GM12878 (cell line): Measurements from ENCODE around the gene MAPKAP1. TPM values are rescaled to one million over a fixed set of nuclear protein-coding genes. Genes with fewer than 3 reads are reported as not detected.

Experiments
- ATAC-seq: fragments of 200-7000 bp; cut with Tn5 transposase; 3 replicates; pipeline ENCODE4 v1.9.1; 2020; ENCODE audit warnings: mild to moderate bottlenecking, moderate library complexity
- BruUV-seq: library from RNA; stranded (reverse); fragments of 400-500 nt; replicated peaks from 2 replicates; lab custom pipeline; 2021; lab: Mats Ljungman, UMichigan
- CTCF ChIA-PET: fragments of 300-600 bp; sonication (Branson Sonifier 250); formaldehyde crosslinking; extraction: SDS; loops from one replicate; lab custom pipeline; 2021; ENCODE audit warnings: inconsistent platforms; lab: Yijun Ruan, JAX
- POLR2A ChIA-PET: fragments of 350-600 bp; formaldehyde crosslinking; extraction: SDS; loops from one replicate; lab custom pipeline; 2021; ENCODE audit warnings: inconsistent platforms; lab: Charles Lee
- RAD21 ChIA-PET: fragments of 300-600 bp; sonication (Branson Sonifier 250); formaldehyde crosslinking; loops from one replicate; lab custom pipeline; 2023; ENCODE audit warnings: antibody characterized with exemption; ENCODE audit not compliant: unreplicated experiment; lab: Charles Lee
- SMC1A ChIA-PET: fragments of 300-600 bp; sonication (Branson Sonifier 250); formaldehyde crosslinking; loops from one replicate; lab custom pipeline; 2023; ENCODE audit not compliant: unreplicated experiment, uncharacterized antibody; lab: Charles Lee
- DNase-seq: peaks from one replicate; pipeline ENCODE4 v3.0.0-alpha.2; 2011; ENCODE audit warnings: low read depth, low spot score
- FAIRE-seq: peaks from 3 replicates; lab custom pipeline; 2011; peaks lifted over from hg19 to GRCh38; lab: Jason Lieb, UNC
- H2AFZ ChIP-seq: 2 replicates; pipeline ENCODE4 v1.6.0; 2011; ENCODE audit warnings: low read depth, low read length, control low read depth; ENCODE audit not compliant: control insufficient read depth
- H3K27ac ChIP-seq: 2 replicates; pipeline ENCODE4 v1.5.1; 2011; ENCODE audit warnings: control low read depth; ENCODE audit not compliant: control insufficient read depth, insufficient read depth
- H3K27me3 ChIP-seq, 2 experiments: replicated peaks in 1 of 2; 2 replicates each; pipeline versions ENCODE4 v1.6.0 to v1.6.1; 2011; ENCODE audit warnings: low read length in 1 of 2; ENCODE audit not compliant: control insufficient read depth in 2 of 2, insufficient read depth in 2 of 2
- H3K36me3 ChIP-seq, 2 experiments: 2 replicates each; pipeline ENCODE4 v1.5.1; 2011; ENCODE audit warnings: low read length in 1 of 2; ENCODE audit not compliant: control insufficient read depth in 2 of 2, insufficient read depth in 2 of 2
- H3K4me1 ChIP-seq: 2 replicates; pipeline ENCODE4 v1.6.1; 2011; ENCODE audit warnings: mild to moderate bottlenecking, low read length, moderate library complexity, mixed read lengths; ENCODE audit not compliant: control insufficient read depth, insufficient read depth
- H3K4me2 ChIP-seq: 2 replicates; pipeline ENCODE4 v1.6.0; 2011; ENCODE audit warnings: control low read depth; ENCODE audit not compliant: control insufficient read depth, insufficient read depth
- H3K4me3 ChIP-seq: fragments of 200-600 bp; sonication (generic); 2 replicates; pipeline ENCODE4 v1.5.1; 2016
- H3K79me2 ChIP-seq: 2 replicates; pipeline ENCODE4 v1.6.0; 2011; ENCODE audit warnings: low read length; ENCODE audit not compliant: control insufficient read depth, insufficient read depth
- H3K9ac ChIP-seq: 2 replicates; pipeline ENCODE4 v1.8.0; 2011; ENCODE audit warnings: low read length, control low read depth, mixed read lengths; ENCODE audit not compliant: control insufficient read depth, insufficient read depth
- H3K9me3 ChIP-seq: replicated peaks from 3 replicates; pipeline ENCODE4 v1.5.1; 2011; ENCODE audit warnings: mild to moderate bottlenecking, low read length; ENCODE audit not compliant: control insufficient read depth, insufficient read depth
- H4K20me1 ChIP-seq: 2 replicates; pipeline ENCODE4 v1.6.0; 2011; ENCODE audit not compliant: control insufficient read depth, insufficient read depth
- CBX3 ChIP-seq: fragments of 200-600 bp; sonication (generic); IDR thresholded peaks from 2 replicates; pipeline ENCODE4 v1.6.1; 2016; ENCODE audit warnings: low read depth, borderline replicate concordance
- HDAC6 ChIP-seq: fragments of 200-600 bp; sonication (generic); IDR thresholded peaks from one replicate; pipeline ENCODE4 v1.8.0; 2017; ENCODE audit warnings: antibody characterized with exemption; ENCODE audit not compliant: unreplicated experiment
- IRF4 ChIP-seq: IDR thresholded peaks from 2 replicates; pipeline ENCODE4 v1.6.1; 2011; ENCODE audit warnings: low read depth, low read length
- JUNB ChIP-seq: IDR thresholded peaks from 2 replicates; pipeline ENCODE4 v1.6.1; 2016; ENCODE audit warnings: antibody characterized with exemption, mild to moderate bottlenecking
- MLLT1 ChIP-seq: fragments of 450-650 bp; IDR thresholded peaks from 2 replicates; pipeline ENCODE4 v1.6.1; 2016; ENCODE audit warnings: mild to moderate bottlenecking
- NBN ChIP-seq: fragments of 450-650 bp; IDR thresholded peaks from 2 replicates; pipeline ENCODE4 v1.6.1; 2016
- NFXL1 ChIP-seq: fragments of 450-650 bp; IDR thresholded peaks from 2 replicates; pipeline ENCODE4 v1.6.1; 2017; ENCODE audit warnings: antibody characterized with exemption, mild to moderate bottlenecking, borderline replicate concordance
- PAX5 ChIP-seq: IDR thresholded peaks from 2 replicates; pipeline ENCODE4 v1.6.1; 2011; ENCODE audit warnings: low read depth, low read length, borderline replicate concordance
- RELB ChIP-seq: fragments of 450-650 bp; IDR thresholded peaks from 2 replicates; pipeline ENCODE4 v1.6.1; 2017; ENCODE audit warnings: low read depth, mild to moderate bottlenecking, moderate library complexity
- SIN3A ChIP-seq: IDR thresholded peaks from 2 replicates; pipeline ENCODE4 v1.6.1; 2012; ENCODE audit warnings: low read depth, low read length, improper control_type of control experiment
- SMC3 ChIP-seq: IDR thresholded peaks from 2 replicates; pipeline ENCODE4 v1.6.1; 2011; ENCODE audit warnings: low read length, improper control_type of control experiment, borderline replicate concordance
- STAT1 ChIP-seq: fragments of 450-650 bp; conservative IDR thresholded peaks from 2 replicates; pipeline ENCODE4 v1.6.1; 2014; ENCODE audit warnings: antibody characterized with exemption, mild to moderate bottlenecking
- SUPT20H ChIP-seq: IDR thresholded peaks from 2 replicates; pipeline ENCODE4 v1.6.1; 2011; ENCODE audit warnings: low read depth, mild to moderate bottlenecking, low read length, moderate library complexity, borderline replicate concordance; ENCODE audit not compliant: control insufficient read depth
- YY1 ChIP-seq: IDR thresholded peaks from 2 replicates; pipeline ENCODE4 v1.6.1; 2011; ENCODE audit warnings: low read depth, mild to moderate bottlenecking, low read length
- WGBS: methylation state at CpG from one replicate; pipeline ENCODE4 v1.1.6; 2016; ENCODE audit warnings: low lambda C conversion rate; ENCODE audit not compliant: insufficient replicate concordance, insufficient coverage; ENCODE audit errors: missing lambda C conversion rate; 5-methylcytosine and 5-hydroxymethylcytosine counted together
- in situ Hi-C: fragments of 300-500 bp; cut with MboI; formaldehyde crosslinking; loops from 9 replicates; pipeline ENCODE4 v1.14.3; 2018; ENCODE audit warnings: mixed read lengths
- intact Hi-C: fragments of 100-400 bp; cut with micrococcal nuclease; formaldehyde crosslinking; loops from one replicate; pipeline ENCODE4 v1.14.2; 2022; ENCODE audit not compliant: unreplicated experiment
- polyA plus RNA-seq, 11 experiments: library from polyadenylated mRNA; depleted of rRNA in 4 of 11; unstranded in 6 of 11; stranded (reverse) in 5 of 11; fragments of >200 nt; fragmentation: Nextera tagmentation in 4 of 11; fragmentation: Illumina TruSeq in 1 of 11; extraction: Ambion mirVana in 4 of 11; extraction: Trizol in 1 of 11; gene quantifications; 1 replicate in 1 of 11; 2 replicates in 10 of 11; pipeline versions ENCODE4 v1.2.1 to v1.2.3, GENCODE V29; 2011 to 2016; ENCODE audit warnings: inconsistent platforms in 2 of 11, missing spikeins in 2 of 11, low read depth in 1 of 11
- total RNA-seq, 4 experiments: library from RNA; depleted of rRNA in 3 of 4; stranded (reverse); fragments of >200 nt in 3 of 4; fragmentation: Illumina TruSeq in 1 of 4; extraction: Trizol in 1 of 4; gene quantifications; 2 replicates each; pipeline versions ENCODE4 v1.2.1 to v1.2.3, GENCODE V29; 2013 to 2021
- TF ChIP-seq, protein P1 (sequence below), 3 experiments: IDR thresholded peaks in 2 of 3; conservative IDR thresholded peaks in 1 of 3; 2 replicates each; pipeline ENCODE4 v1.5.1; 2011; ENCODE audit warnings: low read depth in 3 of 3, low read length in 3 of 3, mild to moderate bottlenecking in 3 of 3, control low read depth in 2 of 3, moderate library complexity in 2 of 3, inconsistent platforms in 1 of 3, mixed read lengths in 1 of 3; ENCODE audit not compliant: control insufficient read depth in 2 of 3, insufficient read depth in 1 of 3; ENCODE audit errors: extremely low read depth in 1 of 3
- TF ChIP-seq, protein P2 (sequence below): fragments of 450-650 bp; IDR thresholded peaks from 2 replicates; pipeline ENCODE4 v1.6.1; 2016; ENCODE audit warnings: mild to moderate bottlenecking
- TF ChIP-seq, protein P3 (sequence below): IDR thresholded peaks from 2 replicates; pipeline ENCODE4 v1.6.1; 2012; ENCODE audit warnings: low read length, inconsistent platforms

Gene MAPKAP1
- total and polyA plus RNA-seq, 10 of the 15 experiments (the other 5 are each of a cell fraction or from before 2014, with no cell fraction given), result 5.1 to 188 (median 105) TPM

DNA sequence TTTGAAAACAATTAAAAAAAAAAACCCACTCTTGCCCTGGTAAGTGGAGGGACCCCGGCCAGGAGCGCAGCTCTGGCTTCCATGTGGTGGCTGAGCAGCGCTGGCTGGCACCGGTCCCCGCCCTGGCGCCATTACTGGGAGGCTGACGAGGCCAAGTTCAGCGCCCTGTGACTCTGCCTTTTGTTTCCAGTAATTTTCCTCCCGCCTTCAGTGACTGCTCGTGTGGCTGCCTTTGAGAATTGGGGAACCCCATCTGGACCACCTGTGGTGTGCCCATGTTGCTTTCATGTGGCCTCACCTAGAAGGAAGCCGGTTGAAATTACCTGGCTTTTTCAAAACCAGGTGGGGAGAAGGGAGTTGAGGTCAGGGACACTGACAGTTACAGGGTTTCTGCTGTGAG, 309.3 kb downstream of the MAPKAP1 start:
- RAD21 ChIA-PET, result no interaction called here
- no peak overlapping the region for H3K9ac ChIP-seq
- no peaks in the 10 kb centered on the region for H3K9me3 ChIP-seq
- no peak for ATAC-seq
- SMC1A ChIA-PET, result no interaction called here
- no peak overlapping the region for H3K27ac ChIP-seq
- no peaks in the 10 kb centered on the region for H3K27me3 ChIP-seq
- no peaks in the 10 kb centered on the region for H4K20me1 ChIP-seq
- intact Hi-C loops (no loop called here), in situ Hi-C loops (no loop called here)
- no peaks in the 10 kb centered on the region for H3K36me3 ChIP-seq
- no peak for DNase-seq
- no peak overlapping the region for H2AFZ ChIP-seq
- no peaks in the 10 kb centered on the region for H3K4me1 ChIP-seq
- BruUV-seq, result no TSS peak
- POLR2A ChIA-PET, result interaction anchor here (0.5 kb wide), 1 partner anchor 143 kb away, joined by 3 read pairs; no protein-coding TSS in a partner anchor
- H3K4me3 ChIP-seq, result no peak overlapping the region
- H3K4me2 ChIP-seq, result no peak overlapping the region
- 60% methylated on average over 11 of the region's 11 CpGs for WGBS
- CTCF ChIA-PET, result no interaction called here
- TF ChIP-seq CBX3 (no peak), HDAC6 (no peak), SUPT20H (no peak), PAX5 (no peak), JUNB (no peak), SIN3A (no peak), YY1 (no peak), MLLT1 (no peak), SMC3 (no peak), RELB (no peak), IRF4 (no peak), STAT1 (no peak), NBN (no peak), NFXL1 (no peak)
- TF ChIP-seq, protein P1, sequence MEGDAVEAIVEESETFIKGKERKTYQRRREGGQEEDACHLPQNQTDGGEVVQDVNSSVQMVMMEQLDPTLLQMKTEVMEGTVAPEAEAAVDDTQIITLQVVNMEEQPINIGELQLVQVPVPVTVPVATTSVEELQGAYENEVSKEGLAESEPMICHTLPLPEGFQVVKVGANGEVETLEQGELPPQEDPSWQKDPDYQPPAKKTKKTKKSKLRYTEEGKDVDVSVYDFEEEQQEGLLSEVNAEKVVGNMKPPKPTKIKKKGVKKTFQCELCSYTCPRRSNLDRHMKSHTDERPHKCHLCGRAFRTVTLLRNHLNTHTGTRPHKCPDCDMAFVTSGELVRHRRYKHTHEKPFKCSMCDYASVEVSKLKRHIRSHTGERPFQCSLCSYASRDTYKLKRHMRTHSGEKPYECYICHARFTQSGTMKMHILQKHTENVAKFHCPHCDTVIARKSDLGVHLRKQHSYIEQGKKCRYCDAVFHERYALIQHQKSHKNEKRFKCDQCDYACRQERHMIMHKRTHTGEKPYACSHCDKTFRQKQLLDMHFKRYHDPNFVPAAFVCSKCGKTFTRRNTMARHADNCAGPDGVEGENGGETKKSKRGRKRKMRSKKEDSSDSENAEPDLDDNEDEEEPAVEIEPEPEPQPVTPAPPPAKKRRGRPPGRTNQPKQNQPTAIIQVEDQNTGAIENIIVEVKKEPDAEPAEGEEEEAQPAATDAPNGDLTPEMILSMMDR (IDR thresholded peaks at IDR 0.05 in 2 of 3, conservative IDR thresholded peaks at IDR 0.05 in 1 of 3; ENCODE audit: control insufficient read depth in 2 of 3, extremely low read depth in 1 of 3, insufficient read depth in 1 of 3, low read depth in 3 of 3, low read length in 3 of 3), result no peak
- TF ChIP-seq, protein P2, sequence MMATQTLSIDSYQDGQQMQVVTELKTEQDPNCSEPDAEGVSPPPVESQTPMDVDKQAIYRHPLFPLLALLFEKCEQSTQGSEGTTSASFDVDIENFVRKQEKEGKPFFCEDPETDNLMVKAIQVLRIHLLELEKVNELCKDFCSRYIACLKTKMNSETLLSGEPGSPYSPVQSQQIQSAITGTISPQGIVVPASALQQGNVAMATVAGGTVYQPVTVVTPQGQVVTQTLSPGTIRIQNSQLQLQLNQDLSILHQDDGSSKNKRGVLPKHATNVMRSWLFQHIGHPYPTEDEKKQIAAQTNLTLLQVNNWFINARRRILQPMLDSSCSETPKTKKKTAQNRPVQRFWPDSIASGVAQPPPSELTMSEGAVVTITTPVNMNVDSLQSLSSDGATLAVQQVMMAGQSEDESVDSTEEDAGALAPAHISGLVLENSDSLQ, result no peak
- TF ChIP-seq, protein P3, sequence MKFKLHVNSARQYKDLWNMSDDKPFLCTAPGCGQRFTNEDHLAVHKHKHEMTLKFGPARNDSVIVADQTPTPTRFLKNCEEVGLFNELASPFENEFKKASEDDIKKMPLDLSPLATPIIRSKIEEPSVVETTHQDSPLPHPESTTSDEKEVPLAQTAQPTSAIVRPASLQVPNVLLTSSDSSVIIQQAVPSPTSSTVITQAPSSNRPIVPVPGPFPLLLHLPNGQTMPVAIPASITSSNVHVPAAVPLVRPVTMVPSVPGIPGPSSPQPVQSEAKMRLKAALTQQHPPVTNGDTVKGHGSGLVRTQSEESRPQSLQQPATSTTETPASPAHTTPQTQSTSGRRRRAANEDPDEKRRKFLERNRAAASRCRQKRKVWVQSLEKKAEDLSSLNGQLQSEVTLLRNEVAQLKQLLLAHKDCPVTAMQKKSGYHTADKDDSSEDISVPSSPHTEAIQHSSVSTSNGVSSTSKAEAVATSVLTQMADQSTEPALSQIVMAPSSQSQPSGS, result no peak
- FAIRE-seq, result no peak
- H3K79me2 ChIP-seq, result no peaks in the 10 kb centered on the region
